GM10248 (cell line): ENCODE data around the gene TIGD1.

Experiments used
- CTCF ChIA-PET: fragments of 300-600 bp; sonication (Branson Sonifier 250); formaldehyde crosslinking; extraction: SDS; loops from one replicate; lab custom pipeline; 2021; ENCODE audit warnings: antibody characterized with exemption; lab: Yijun Ruan, JAX
- POLR2A ChIA-PET: fragments of 350-650 bp; sonication (Branson Sonifier 250); formaldehyde crosslinking; extraction: SDS; loops from one replicate; lab custom pipeline; 2020; ENCODE audit warnings: antibody characterized with exemption; lab: Yijun Ruan, JAX
- DNase-seq: peaks from one replicate; pipeline ENCODE4 v3.0.0; 2012; ENCODE audit errors: extremely low spot score
- CTCF ChIP-seq: IDR thresholded peaks from 2 replicates; pipeline ENCODE4 v1.5.1; 2012; ENCODE audit warnings: mild to moderate bottlenecking, low read depth; ENCODE audit errors: extremely low read depth, missing control alignments, control extremely low read depth

Gene TIGD1

GRCh38 chr2:232508251-232508650 lies 42.1 kb downstream of the TIGD1 start:
- POLR2A ChIA-PET = no interaction called here
- no peak for TF ChIP-seq CTCF
- no peak for DNase-seq
- CTCF ChIA-PET = no interaction called here

- TF ChIP-seq CTCF = no peak
- ChIA-PET POLR2A (no interaction called here), CTCF (no interaction called here)
- DNase-seq = no peak
These were observed 43.6 kb downstream of the TIGD1 start for GRCh38 chr2:232506709-232507108.

- no peak for DNase-seq
- TF ChIP-seq CTCF = no peak
- ChIA-PET POLR2A (no interaction called here), CTCF (no interaction called here)
These were observed 44.5 kb downstream of the TIGD1 start for GRCh38 chr2:232505856-232506255.

- ChIA-PET POLR2A (no interaction called here), CTCF (interaction anchor here (1.0 kb wide), 1 partner anchor 11 kb away, joined by 3 read pairs; no protein-coding TSS in a partner anchor)
- DNase-seq = no peak
- TF ChIP-seq CTCF = no peak
These were observed 45.9 kb downstream of the TIGD1 start for GRCh38 chr2:232504438-232504837.

- DNase-seq = no peak
- TF ChIP-seq CTCF = no peak
- CTCF ChIA-PET = interaction anchor here (1.0 kb wide), 1 partner anchor 10 kb away, joined by 3 read pairs; no protein-coding TSS in a partner anchor
- POLR2A ChIA-PET = no interaction called here
These were observed 46.5 kb downstream of the TIGD1 start for GRCh38 chr2:232503809-232504323.

GRCh38 chr2:232502911-232503808 lies 47.2 kb downstream of the TIGD1 start:
- ChIA-PET POLR2A (no interaction called here), CTCF (no interaction called here)
- DNase-seq = no peak
- TF ChIP-seq CTCF = no peak
